Measurements from ENCODE around the gene TCHP. TPM values are rescaled to one million over a fixed set of nuclear protein-coding genes. Genes with fewer than 3 reads are reported as not detected.
A peak's percentile ranks its signal among the peaks of the same experiment; 100 is the strongest.

Gene TCHP
- total RNA-seq, 1 experiment from 2014 or later, result 13.3 TPM

DNA sequence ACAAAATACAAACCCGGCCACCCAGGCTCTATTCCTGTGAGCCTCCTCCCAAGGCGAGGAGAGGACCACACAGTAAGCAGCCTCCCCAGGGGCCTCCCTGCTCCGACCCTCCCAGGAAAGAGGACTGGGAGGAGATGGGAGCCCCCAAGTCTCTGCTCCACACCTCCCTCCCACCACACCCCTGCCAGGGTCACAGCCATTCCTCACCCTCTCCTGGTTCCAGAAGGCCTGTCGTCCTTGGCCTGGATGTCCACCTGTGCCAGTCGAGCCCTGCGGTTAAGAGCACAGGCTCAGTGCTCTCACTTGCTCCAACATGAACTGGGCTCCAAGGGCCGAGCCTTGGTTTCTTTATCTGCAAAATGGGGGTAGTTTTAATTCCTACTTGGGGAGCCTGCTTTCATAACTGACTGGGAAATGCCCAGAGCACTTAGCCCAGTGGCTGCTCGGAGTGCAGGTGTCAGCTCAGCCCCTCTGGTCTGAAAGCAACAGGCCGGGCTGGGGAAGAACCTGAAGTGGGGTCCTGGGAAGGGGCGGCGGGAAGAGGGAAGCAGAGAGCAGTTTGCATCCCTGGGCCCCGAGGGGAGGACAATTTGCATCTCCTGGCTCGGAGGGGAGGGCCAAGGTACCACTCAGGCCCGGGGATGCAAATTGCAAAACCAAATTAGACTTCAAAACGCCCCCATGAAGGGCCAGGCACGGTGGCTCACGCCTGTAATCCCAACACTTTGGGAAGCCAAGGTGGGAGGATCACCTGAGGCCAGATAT, 23.6 kb downstream of the TCHP start:
- Histone ChIP-seq H4K20me1 (ENCODE audit: control insufficient read depth, insufficient read depth, insufficient read length) (no peaks in the 10 kb centered on the region), H3K9ac (ENCODE audit: extremely low read depth, insufficient read length, low read length) (no peak overlapping the region), H3K4ac (ENCODE audit: low read depth, low read length) (no peak overlapping the region), H3K23me2 (ENCODE audit: insufficient read length, low read depth, low read length, poor library complexity, severe bottlenecking) (no peaks in the 10 kb centered on the region), H3K79me2 (ENCODE audit: insufficient read depth, low read length) (no peaks in the 10 kb centered on the region), H3K56ac (ENCODE audit: insufficient read length, low read depth, low read length) (no peak overlapping the region), H3K23ac (ENCODE audit: insufficient read length, low read depth, low read length) (no peak overlapping the region), H2BK15ac (ENCODE audit: low read depth, low read length) (no peak overlapping the region), H2BK120ac (ENCODE audit: low read depth, low read length, poor library complexity, severe bottlenecking) (no peak overlapping the region), H2BK12ac (ENCODE audit: insufficient read length, low read depth, low read length) (no peak overlapping the region), H3K9me3 (ENCODE audit: control insufficient read depth, low read depth, low read length) (no peaks in the 10 kb centered on the region), H2BK20ac (ENCODE audit: low read depth, low read length, poor library complexity, severe bottlenecking) (no peak overlapping the region), H3K27ac (ENCODE audit: insufficient read length, low read depth, low read length) (no peak overlapping the region), H3K4me1 (ENCODE audit: insufficient read depth, low read length) (no peaks in the 10 kb centered on the region), H4K5ac (ENCODE audit: insufficient read length, low read depth, low read length) (no peak overlapping the region), H4K8ac (replicated peaks; ENCODE audit: insufficient read length, low read depth, low read length) (no peak overlapping the region), H2BK5ac (ENCODE audit: insufficient read length, low read length) (no peak overlapping the region), H3T11ph (ENCODE audit: low read length) (no peak overlapping the region), H3K27me3 (ENCODE audit: insufficient read depth, low read length) (no peaks in the 10 kb centered on the region), H3K79me1 (ENCODE audit: insufficient read depth, low read depth, low read length, poor library complexity, severe bottlenecking) (no peaks in the 10 kb centered on the region), H3K18ac (ENCODE audit: insufficient read length, low read depth, low read length) (no peak overlapping the region), H3K14ac (ENCODE audit: insufficient read depth, low read length) (peak overlapping the region; percentile 22; the same call in 1 of the 2 replicates), H2AFZ (ENCODE audit: low read length) (no peak overlapping the region), H2AK5ac (ENCODE audit: insufficient read length, low read length) (no peak overlapping the region), H4K91ac (ENCODE audit: insufficient read length, low read depth, low read length) (no peak overlapping the region), H3K4me2 (ENCODE audit: insufficient read depth, insufficient read length, low read length) (no peak overlapping the region)
- Mint-ChIP-seq H3K27ac (peak overlapping the region in 1 of 3 experiments; percentile 52; a peak in 1 of 7 replicates), H3K4me1 (peaks cover 0 to 6% of the 10 kb centered on the region in 2 experiments; a peak in 2 of 4 replicates), H3K27me3 (ENCODE audit: low read depth) (no peaks in the 10 kb centered on the region; the same call in none of the 2 replicates), H3K36me3 (ENCODE audit: insufficient read depth in 1 of 3, low read depth in 3 of 3) (peaks cover 13 to 26% (median 18%) of the 10 kb centered on the region in 3 experiments; a peak in 6 of 7 replicates), H3K4me3 (no peak overlapping the region), H3K9me3 (no peaks in the 10 kb centered on the region; a peak in 1 of 5 replicates)
- no CpG with 5 or more reads among the region's 17 CpGs for WGBS (ENCODE audit: extremely low coverage, insufficient read length, low lambda C conversion rate)
- TF ChIP-seq, protein P1, sequence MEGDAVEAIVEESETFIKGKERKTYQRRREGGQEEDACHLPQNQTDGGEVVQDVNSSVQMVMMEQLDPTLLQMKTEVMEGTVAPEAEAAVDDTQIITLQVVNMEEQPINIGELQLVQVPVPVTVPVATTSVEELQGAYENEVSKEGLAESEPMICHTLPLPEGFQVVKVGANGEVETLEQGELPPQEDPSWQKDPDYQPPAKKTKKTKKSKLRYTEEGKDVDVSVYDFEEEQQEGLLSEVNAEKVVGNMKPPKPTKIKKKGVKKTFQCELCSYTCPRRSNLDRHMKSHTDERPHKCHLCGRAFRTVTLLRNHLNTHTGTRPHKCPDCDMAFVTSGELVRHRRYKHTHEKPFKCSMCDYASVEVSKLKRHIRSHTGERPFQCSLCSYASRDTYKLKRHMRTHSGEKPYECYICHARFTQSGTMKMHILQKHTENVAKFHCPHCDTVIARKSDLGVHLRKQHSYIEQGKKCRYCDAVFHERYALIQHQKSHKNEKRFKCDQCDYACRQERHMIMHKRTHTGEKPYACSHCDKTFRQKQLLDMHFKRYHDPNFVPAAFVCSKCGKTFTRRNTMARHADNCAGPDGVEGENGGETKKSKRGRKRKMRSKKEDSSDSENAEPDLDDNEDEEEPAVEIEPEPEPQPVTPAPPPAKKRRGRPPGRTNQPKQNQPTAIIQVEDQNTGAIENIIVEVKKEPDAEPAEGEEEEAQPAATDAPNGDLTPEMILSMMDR (conservative IDR thresholded peaks at IDR 0.05), result no peak
- DNase-seq, result no peak

Measured in H9 (cell line).